ENCODE data around the gene HACD2.

GRCh38 chr3:123561188-123561587 is 23.7 kb downstream of the HACD2 start:
- TF ChIP-seq CTCF (IDR thresholded peaks at IDR 0.05) (no peak), ZFX (IDR thresholded peaks at IDR 0.05; ENCODE audit: borderline replicate concordance) (no peak)
